Fibroblast of skin of abdomen (primary cell): ENCODE results near the gene DDRGK1.

Experiments
- DNase-seq: peaks from one replicate; pipeline ENCODE4 v3.0.0-alpha.2; 2013

The DDRGK1 gene

DNA sequence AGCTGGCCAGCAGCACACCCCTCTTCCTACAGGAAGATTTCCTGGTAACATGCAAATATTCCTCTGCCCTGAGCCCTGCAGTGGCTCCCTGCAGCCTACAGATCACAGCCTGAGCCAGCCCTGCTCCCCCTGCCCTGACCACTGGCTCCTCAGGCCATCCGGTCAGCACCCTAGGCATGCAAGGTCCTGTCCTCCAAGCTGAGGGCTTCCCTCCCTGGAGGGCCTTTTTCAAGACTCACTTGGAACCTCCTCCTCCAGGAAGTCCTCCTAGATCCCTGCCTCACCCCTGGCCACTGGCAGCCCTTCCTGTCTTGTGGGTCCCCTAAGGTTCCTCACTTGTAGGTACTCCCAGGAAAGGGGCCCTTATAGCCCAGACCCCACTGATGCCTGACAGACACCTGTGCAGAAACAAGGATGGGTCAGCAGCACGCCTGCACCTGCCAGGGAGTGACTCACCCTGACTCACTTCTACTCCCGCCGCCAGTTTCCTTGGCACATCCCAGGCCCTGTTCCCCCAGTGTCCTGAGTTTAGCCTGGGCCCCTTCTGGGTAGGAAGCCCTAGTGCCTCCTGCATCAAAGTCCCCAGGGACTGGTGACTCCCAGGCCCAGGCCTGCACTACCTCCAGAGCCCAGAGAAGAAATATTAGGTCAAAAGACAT is 31.3 kb upstream of the DDRGK1 start:
- no peak for DNase-seq

DNA sequence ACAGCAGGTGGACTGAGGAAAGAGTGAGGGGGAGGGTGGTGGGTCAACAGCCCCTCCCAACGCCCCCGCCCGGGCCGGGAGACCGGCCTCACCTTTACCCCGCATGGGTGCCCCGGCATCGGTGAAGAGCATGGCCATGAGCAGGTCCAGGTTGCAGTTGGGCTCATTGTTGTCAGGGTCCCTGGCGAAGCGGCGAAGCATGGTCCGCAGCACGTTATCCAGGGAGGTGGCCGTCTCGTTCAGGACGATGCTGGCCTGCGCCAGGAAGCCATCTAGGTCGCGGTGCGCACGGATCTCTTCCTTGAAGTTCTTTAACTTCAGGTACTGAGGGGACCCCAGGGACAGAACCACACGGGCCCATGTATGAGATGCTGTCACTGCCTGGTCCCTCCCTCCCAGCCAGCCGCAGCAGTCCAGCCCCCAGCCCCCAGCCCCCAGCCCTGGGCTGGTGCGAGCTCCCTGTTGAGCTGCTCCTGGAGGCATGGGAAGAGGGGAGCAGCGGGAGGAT is 29.6 kb upstream of the DDRGK1 start:
- no peak for DNase-seq

DNA sequence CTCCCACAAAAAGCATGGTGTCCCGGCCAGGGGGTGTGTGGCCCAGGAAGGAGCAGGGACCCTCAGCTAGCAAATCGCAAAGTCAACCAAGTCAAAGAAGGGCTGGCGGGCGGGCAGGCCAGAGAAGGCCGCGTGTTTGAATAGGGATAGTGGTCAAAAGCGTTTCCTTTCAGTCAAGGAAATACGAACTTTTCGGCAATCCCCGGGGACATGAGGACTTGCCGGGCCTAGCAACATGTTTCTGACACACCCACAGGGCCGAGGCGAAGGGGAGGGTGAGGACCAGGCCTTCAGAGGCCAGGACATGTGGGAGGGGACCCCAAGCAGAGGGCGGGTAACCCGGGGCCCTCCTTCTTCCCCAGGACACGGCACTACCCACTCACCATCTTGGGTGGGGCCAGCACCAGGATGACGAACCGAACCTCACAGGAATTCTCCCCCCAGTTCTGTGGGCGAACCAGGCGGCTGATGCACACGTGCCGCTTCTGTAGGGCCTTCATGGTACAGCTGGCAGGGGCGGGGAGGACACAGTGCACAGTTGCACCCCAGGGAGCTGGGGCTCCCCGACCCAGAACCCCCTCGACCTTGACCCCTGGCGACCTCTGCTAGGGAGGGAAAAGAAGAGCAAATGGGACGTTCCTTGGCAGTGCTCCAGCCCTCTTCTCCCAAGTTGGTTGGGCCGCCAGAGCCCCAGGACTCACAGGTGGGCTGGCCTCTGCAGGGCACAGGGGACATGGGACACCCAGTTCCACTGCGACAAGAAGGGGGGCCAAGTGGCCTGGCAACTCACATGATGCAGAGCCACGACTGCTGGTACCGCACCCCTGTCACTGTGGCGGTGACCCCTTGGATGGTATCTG is 28.9 kb upstream of the DDRGK1 start:
- DNase-seq: no peak

DNA sequence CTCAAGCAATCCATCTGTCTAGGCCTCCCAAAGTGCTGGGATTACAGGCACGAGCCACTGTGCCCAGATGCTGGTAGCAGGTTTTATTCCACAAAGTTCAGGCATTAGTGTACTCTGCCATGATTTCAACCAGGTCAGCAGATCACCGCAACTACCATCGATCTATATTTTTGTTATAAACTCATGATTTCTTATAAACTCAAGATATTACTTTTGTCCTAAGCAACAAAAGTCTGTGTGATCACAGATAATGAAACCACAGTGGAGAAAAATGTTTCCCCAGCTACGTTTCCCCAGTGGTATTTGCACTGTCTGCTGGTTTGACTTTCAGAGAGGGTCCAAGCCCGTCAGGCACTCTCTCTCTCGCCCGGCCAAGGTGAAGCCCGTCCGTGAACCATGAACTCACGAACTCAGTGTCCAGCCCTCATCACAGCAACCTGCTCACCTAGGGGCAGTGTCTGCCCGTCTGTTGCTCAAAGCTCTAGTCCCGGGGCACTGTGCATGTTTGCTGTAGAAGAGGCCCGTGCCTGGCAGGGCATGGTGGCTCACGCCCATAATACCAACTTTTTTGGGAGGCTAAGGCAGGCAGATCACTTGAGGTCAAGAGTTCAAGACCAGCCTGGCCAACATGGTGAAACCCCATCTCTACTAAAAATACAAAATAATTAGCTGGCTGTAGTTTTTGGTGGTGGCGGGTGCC is 27.6 kb upstream of the DDRGK1 start:
- DNase-seq: no peak

GRCh38 chr20:3231116-3231515 is 26.6 kb upstream of the DDRGK1 start:
- no peak for DNase-seq

GRCh38 chr20:3229798-3230197 is 25.3 kb upstream of the DDRGK1 start:
- DNase-seq: no peak

DNA sequence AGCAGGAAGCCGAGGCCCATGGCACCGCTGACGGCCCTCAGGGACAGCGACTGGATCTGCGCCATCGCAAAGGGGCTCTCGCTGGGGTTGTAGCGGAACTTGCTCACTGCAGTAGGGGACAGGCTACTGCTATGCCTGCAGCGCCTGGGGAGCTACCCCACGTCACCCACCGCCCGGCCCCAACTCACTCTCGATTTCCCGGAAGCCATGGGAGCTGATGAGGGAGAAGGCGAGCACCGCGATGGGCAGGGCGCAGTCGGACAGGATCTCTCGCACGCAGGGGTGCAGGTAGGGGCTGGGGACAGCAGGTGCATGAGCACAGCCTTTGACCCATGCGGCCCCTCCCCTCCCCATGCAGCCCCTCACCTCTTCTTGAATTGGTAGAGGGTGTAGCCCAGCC is 24.7 kb upstream of the DDRGK1 start:
- DNase-seq: no peak

- no peak for DNase-seq
Measured at GRCh38 chr20:3228750-3229032, 24.2 kb upstream of the DDRGK1 start.

GRCh38 chr20:3227936-3228749 is 23.7 kb upstream of the DDRGK1 start:
- no peak for DNase-seq

DNA sequence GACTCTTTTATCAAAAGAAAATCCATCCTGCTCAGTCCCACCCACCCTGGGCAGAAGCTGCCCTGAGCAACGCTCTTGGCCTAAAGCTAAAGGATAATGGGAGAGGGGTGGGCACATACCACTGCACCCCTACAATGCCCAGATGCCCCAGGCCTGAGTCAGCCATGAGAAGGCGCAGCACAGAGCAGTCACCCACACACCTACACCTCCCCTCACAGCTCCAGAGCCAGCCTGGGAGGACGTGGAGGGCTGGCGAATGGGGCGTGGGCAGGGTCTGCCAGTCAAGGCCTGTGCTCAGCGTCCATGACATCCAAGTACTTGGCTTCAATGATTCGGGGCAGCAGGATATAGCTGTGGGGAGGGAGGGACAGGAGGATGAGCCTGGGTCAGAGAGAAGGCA is 23.0 kb upstream of the DDRGK1 start:
- DNase-seq: no peak

- no peak for DNase-seq
Measured at GRCh38 chr20:3226864-3227263, 22.4 kb upstream of the DDRGK1 start.

DNA sequence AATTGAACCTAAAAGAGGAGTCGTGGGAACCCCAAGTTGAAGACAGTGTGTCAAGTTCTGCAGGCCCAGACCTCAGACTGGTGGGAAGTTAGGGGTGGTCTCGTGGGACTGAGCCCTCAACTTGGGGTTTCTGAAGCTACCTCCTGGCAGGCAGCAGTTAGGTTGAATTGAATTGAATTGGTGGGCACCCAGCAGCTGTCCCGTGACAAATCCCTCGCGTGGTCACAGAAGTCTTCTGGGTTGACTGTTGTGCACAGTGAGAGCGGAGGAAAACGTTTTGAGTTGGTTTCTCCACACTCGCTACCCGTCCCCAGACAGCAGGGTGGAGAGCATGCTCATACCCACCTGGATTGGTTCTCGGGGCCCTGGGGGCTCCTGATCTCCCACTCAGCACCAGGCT is 21.6 kb upstream of the DDRGK1 start:
- no peak for DNase-seq

- DNase-seq: no peak
Measured at GRCh38 chr20:3224681-3225421, 20.4 kb upstream of the DDRGK1 start.

DNA sequence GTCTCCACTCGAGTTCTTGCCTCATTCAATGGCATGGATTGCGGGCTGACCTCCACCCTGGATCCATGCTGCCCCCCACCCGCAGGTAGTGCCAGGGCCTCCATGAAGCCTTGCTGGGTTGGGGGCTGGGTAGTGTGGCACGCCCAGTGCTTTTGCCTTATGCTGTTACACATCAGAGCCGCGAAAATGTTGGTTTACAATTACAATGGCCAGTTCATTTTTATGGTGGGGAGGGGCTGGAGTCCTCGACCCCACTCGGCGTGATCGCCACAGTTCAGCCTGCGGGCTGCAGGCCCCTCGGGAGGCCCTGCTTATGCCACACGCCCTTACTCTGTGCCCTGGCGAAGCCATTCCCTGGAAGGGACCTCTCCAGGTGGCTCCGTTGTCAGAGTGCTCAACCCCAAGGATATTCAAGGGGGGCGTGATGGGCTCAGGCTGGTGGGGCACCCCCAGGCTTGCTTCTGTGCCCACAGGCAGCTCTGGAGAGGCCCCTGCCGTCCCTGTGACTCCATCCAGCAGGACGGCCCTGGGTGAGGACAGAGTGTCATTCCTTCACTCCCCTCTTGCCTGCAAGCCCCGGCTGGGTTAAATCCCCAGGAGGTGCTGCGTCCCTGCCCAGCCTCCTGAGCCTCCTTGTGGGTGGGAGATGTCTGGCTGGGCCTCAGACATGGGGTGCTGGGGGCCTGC is 19.7 kb upstream of the DDRGK1 start:
- DNase-seq: no peak

GRCh38 chr20:3223651-3223993 is 19.1 kb upstream of the DDRGK1 start:
- no peak for DNase-seq

- no peak for DNase-seq
Measured at GRCh38 chr20:3222635-3223600, 18.4 kb upstream of the DDRGK1 start.

DNA sequence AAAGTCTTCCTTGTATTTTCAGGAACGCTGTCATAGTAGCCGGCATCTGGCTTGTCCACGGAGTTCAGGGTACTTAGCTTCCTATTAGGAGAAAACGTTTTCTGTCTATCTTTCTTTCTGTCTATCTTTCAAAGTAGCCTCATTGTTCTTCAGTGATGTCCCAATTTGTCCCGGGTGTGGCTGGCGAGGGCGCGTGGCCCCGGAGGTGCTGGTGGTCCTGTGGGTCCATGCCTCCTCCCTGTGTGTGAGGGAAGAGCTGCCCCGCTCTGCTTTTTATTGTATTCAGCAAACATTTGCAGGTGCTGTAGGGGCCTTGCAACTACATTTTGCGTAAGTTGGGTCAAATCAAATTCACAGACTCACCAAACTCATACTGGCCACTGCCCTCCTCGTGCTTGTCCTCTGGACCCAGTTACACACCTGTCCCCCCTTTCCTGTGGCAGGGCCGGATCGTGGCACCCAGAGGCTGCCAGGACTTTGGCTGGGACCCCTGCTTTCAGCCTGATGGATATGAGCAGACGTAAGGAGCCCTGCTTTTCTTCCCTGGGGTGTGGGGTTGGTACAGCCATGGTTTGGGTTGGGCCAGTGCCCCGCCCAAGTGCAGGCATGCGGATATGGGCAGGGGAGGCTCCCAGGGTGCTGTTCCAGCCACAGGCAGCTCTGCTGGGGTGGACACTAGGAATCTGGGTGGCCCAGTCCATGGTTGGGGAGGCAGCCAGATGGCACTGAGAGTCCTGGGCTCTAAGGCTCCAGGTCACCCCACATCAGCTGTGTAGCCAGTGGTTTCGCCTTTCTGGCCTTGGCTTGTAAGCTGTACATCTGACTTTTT is 17.1 kb upstream of the DDRGK1 start:
- DNase-seq: no peak

GRCh38 chr20:3218307-3218988 is 14.0 kb upstream of the DDRGK1 start:
- peak; percentile 36 for DNase-seq
